PC-3 (cell line): Measurements from ENCODE around the gene ZNF335. TPM values are rescaled to one million over a fixed set of nuclear protein-coding genes. Genes with fewer than 3 reads are reported as not detected.
"Not testable (repeated sequence)": the region's sequence is repeated elsewhere in the genome, so short reads cannot be mapped to it uniquely, and the experiment has no call there.

Experiments
- ATAC-seq: fragments of 200-7000 bp; cut with Tn5 transposase; 2 replicates; pipeline ENCODE4 v1.9.1; 2020; ENCODE audit warnings: mild to moderate bottlenecking, moderate library complexity
- BruUV-seq: library from RNA; stranded (reverse); fragments of 400-500 nt; replicated peaks from 2 replicates; lab custom pipeline; 2021; lab: Mats Ljungman, UMichigan
- CTCF ChIA-PET: fragments of 300-600 bp; sonication (Branson Sonifier 250); formaldehyde crosslinking; loops from one replicate; lab custom pipeline; 2022; ENCODE audit warnings: antibody characterized with exemption; lab: Charles Lee
- POLR2A ChIA-PET: fragments of 300-600 bp; sonication (Branson Sonifier 250); formaldehyde crosslinking; loops from one replicate; lab custom pipeline; 2022; ENCODE audit warnings: antibody characterized with exemption; ENCODE audit not compliant: unreplicated experiment; lab: Charles Lee
- DNase-seq: peaks from one replicate; pipeline ENCODE4 v3.0.0-alpha.2; 2015
- H2AFZ ChIP-seq: fragments of 300-600 bp; sonication (generic); 2 replicates; pipeline ENCODE4 v1.6.0; 2016; ENCODE audit warnings: antibody characterized with exemption, low read length
- H3F3A ChIP-seq: fragments of 300-600 bp; sonication (generic); one replicate; pipeline ENCODE4 v1.6.0; 2017; ENCODE audit warnings: antibody characterized with exemption, low read length, control low read depth, mild to moderate bottlenecking; ENCODE audit not compliant: unreplicated experiment
- H3K27ac ChIP-seq: fragments of 300-600 bp; sonication (generic); 2 replicates; pipeline ENCODE4 v1.5.1; 2016; ENCODE audit warnings: mild to moderate bottlenecking, low read length
- H3K27me3 ChIP-seq: fragments of 300-600 bp; sonication (generic); 2 replicates; pipeline ENCODE4 v1.6.1; 2016; ENCODE audit warnings: low read length, mixed read lengths
- H3K36me3 ChIP-seq: fragments of 300-600 bp; sonication (generic); 2 replicates; pipeline ENCODE4 v1.6.1; 2016; ENCODE audit warnings: low read depth, mixed run types, low read length, mixed read lengths
- H3K4me1 ChIP-seq: fragments of 300-600 bp; sonication (generic); 2 replicates; pipeline ENCODE4 v1.5.1; 2016; ENCODE audit warnings: low read length; ENCODE audit not compliant: insufficient read depth
- H3K4me2 ChIP-seq: fragments of 300-600 bp; sonication (generic); 2 replicates; pipeline ENCODE4 v1.6.0; 2016; ENCODE audit warnings: low read length
- H3K4me3 ChIP-seq: fragments of 300-600 bp; sonication (generic); 2 replicates; pipeline ENCODE4 v1.5.1; 2016; ENCODE audit warnings: mild to moderate bottlenecking, low read length, mixed read lengths
- H3K79me2 ChIP-seq: fragments of 300-600 bp; sonication (generic); 2 replicates; pipeline ENCODE4 v1.6.1; 2017; ENCODE audit warnings: low read length, mixed read lengths
- H3K9ac ChIP-seq: fragments of 300-600 bp; sonication (generic); 2 replicates; pipeline ENCODE4 v1.6.0; 2016; ENCODE audit warnings: mild to moderate bottlenecking, low read length
- H3K9me2 ChIP-seq: fragments of 300-600 bp; sonication (generic); replicated peaks from 2 replicates; pipeline ENCODE4 v1.6.1; 2016; ENCODE audit warnings: mixed run types, low read length, mixed read lengths
- H3K9me3 ChIP-seq: fragments of 300-600 bp; sonication (generic); 2 replicates; pipeline ENCODE4 v1.6.1; 2016; ENCODE audit warnings: low read length, mixed read lengths
- H4K20me1 ChIP-seq: fragments of 300-600 bp; sonication (generic); 2 replicates; pipeline ENCODE4 v1.6.1; 2016; ENCODE audit warnings: low read length, mixed read lengths
- EZH2 ChIP-seq: fragments of 300-600 bp; sonication (generic); IDR thresholded peaks from one replicate; pipeline ENCODE4 v1.6.1; 2017; ENCODE audit warnings: antibody characterized with exemption, mild to moderate bottlenecking, low read length; ENCODE audit not compliant: unreplicated experiment
- EZH2phosphoT487 ChIP-seq: fragments of 300-600 bp; sonication (generic); IDR thresholded peaks from 2 replicates; pipeline ENCODE4 v1.6.1; 2018; ENCODE audit warnings: mild to moderate bottlenecking, antibody characterized with exemption, low read length, borderline replicate concordance
- intact Hi-C: fragments of 100-400 bp; cut with micrococcal nuclease; formaldehyde crosslinking; loops from 2 replicates; pipeline ENCODE4 v1.9.0; 2023
- total RNA-seq: library from RNA; depleted of rRNA; stranded (reverse); fragments of >200 nt; gene quantifications from 2 replicates; pipeline ENCODE4 v1.2.3, GENCODE V29; 2014; rRNA removed
- TF ChIP-seq, protein P1 (sequence below): fragments of 300-600 bp; sonication (generic); conservative IDR thresholded peaks from 2 replicates; pipeline ENCODE4 v1.5.1; 2017; ENCODE audit warnings: antibody characterized with exemption, low read depth, mild to moderate bottlenecking, low read length

Gene ZNF335
- total RNA-seq, 1 experiment from 2014 or later = 36.9 TPM

DNA sequence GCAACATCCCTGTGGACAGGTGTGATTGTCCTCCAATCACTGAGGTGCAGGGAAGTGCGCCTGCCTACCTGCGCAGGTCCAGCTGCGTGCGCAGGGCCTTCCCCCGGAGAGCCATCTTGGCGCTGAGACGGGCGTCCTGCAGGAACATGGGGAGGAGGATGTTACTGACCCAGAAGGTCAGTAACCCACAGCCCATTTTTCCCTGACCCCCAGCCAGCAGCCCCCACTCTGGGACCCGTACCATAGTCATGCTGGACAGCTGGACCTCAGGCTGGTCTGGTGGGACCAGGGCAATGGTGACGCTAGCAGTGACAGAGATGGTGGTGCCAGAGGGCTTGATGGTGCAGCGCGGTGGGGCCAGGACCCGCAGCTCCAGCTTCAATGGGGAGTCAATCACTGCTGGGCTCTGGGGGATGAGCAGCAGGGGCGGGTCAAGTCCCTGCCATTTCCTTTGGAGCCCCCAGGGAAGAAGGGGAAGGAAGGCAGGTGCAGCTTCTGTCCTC, 69.8 kb downstream of the ZNF335 start:
- Histone ChIP-seq H3K9me3 (no peaks in the 10 kb centered on the region), H3K27me3 (no peaks in the 10 kb centered on the region), H2AFZ (no peak overlapping the region), H3K79me2 (no peaks in the 10 kb centered on the region), H3K4me3 (no peak overlapping the region), H3K36me3 (peaks cover 1% of the 10 kb centered on the region; the same call in 1 of the 2 replicates), H3K9ac (no peak overlapping the region), H3K4me1 (peaks cover 17% of the 10 kb centered on the region), H3F3A (peaks cover 4% of the 10 kb centered on the region), H4K20me1 (no peaks in the 10 kb centered on the region), H3K27ac (no peak overlapping the region), H3K9me2 (no peaks in the 10 kb centered on the region), H3K4me2 (no peak overlapping the region)
- intact Hi-C loops = no loop called here
- no peak for DNase-seq
- no TSS peak for BruUV-seq
- ChIA-PET POLR2A (no interaction called here), CTCF (no interaction called here)
- TF ChIP-seq EZH2phosphoT487 = no peak
- TF ChIP-seq, protein P1, sequence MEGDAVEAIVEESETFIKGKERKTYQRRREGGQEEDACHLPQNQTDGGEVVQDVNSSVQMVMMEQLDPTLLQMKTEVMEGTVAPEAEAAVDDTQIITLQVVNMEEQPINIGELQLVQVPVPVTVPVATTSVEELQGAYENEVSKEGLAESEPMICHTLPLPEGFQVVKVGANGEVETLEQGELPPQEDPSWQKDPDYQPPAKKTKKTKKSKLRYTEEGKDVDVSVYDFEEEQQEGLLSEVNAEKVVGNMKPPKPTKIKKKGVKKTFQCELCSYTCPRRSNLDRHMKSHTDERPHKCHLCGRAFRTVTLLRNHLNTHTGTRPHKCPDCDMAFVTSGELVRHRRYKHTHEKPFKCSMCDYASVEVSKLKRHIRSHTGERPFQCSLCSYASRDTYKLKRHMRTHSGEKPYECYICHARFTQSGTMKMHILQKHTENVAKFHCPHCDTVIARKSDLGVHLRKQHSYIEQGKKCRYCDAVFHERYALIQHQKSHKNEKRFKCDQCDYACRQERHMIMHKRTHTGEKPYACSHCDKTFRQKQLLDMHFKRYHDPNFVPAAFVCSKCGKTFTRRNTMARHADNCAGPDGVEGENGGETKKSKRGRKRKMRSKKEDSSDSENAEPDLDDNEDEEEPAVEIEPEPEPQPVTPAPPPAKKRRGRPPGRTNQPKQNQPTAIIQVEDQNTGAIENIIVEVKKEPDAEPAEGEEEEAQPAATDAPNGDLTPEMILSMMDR = no peak
- no peak for TF ChIP-seq EZH2
- no peak for ATAC-seq

DNA sequence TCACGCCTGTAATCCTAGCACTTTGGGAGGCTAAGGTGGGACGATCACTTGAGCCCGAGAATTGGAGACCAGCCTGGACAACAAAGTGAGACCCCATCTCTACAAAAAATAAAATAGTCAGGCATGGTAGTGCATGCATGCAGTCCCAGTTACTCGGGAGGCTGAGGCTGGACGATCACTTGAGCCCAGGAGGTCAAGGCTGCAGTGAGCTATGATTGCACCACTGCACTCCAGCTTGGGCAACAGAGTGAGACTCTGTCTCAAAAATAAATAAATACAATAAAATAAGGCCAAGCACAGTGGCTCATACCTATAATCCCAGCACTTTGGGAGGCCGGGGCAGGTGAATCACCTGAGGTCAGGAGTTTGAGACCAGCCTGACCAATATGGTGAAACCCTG, 70.7 kb downstream of the ZNF335 start:
- H3K9ac ChIP-seq, H3K9me3 ChIP-seq, ATAC-seq, H3F3A ChIP-seq, H3K27ac ChIP-seq, H3K79me2 ChIP-seq, H3K4me2 ChIP-seq, CTCF ChIA-PET, H3K36me3 ChIP-seq, H2AFZ ChIP-seq, H4K20me1 ChIP-seq, H3K9me2 ChIP-seq, BruUV-seq, DNase-seq, POLR2A ChIA-PET, H3K27me3 ChIP-seq, H3K4me3 ChIP-seq, intact Hi-C loops: not testable (repeated sequence)
- peaks cover 15% of the 10 kb centered on the region for H3K4me1 ChIP-seq

- no TSS peak for BruUV-seq
- Histone ChIP-seq H3K36me3 (peaks cover 11% of the 10 kb centered on the region; the same call in 1 of the 2 replicates), H3K79me2 (no peaks in the 10 kb centered on the region), H3K9ac (no peak overlapping the region), H3K27me3 (no peaks in the 10 kb centered on the region), H3K27ac (no peak overlapping the region), H3K4me2 (no peak overlapping the region), H3K4me1 (no peaks in the 10 kb centered on the region), H3K9me2 (no peaks in the 10 kb centered on the region), H3K9me3 (no peaks in the 10 kb centered on the region), H3F3A (no peaks in the 10 kb centered on the region), H3K4me3 (no peak overlapping the region), H4K20me1 (no peaks in the 10 kb centered on the region), H2AFZ (no peak overlapping the region)
- TF ChIP-seq EZH2 (no peak), EZH2phosphoT487 (no peak)
- TF ChIP-seq, protein P1 = no peak
- intact Hi-C loops = no loop called here
- POLR2A ChIA-PET = no interaction called here
- ATAC-seq (no peak), DNase-seq (no peak)
- CTCF ChIA-PET = no interaction called here
Observed at GRCh38 chr20:45899046-45899835, 72.8 kb downstream of the ZNF335 start.

Other genes starting within 250 kb of the ZNF335 start
- not detected in 2 replicates for gene SPINT4, start 249.9 kb downstream of the ZNF335 start, total RNA-seq
- gene WFDC3, start 180.3 kb downstream of the ZNF335 start, total RNA-seq = 3.0 and 6.0 TPM in 2 replicates
- 187 and 194 TPM in 2 replicates for gene DNTTIP1, start 180.2 kb downstream of the ZNF335 start, total RNA-seq
- 251 and 304 TPM in 2 replicates for gene UBE2C, start 159.6 kb downstream of the ZNF335 start, total RNA-seq
- gene TNNC2, start 144.9 kb downstream of the ZNF335 start, total RNA-seq = not detected in 2 replicates
- 90.1 and 108 TPM in 2 replicates for gene SNX21, start 138.4 kb downstream of the ZNF335 start, total RNA-seq
- gene ACOT8, start 114.8 kb downstream of the ZNF335 start, total RNA-seq = 57.4 and 58.8 TPM in 2 replicates
- gene ZSWIM3, start 114.6 kb downstream of the ZNF335 start, total RNA-seq = 2.1 and 4.2 TPM in 2 replicates
- gene ZSWIM1, start 91.0 kb downstream of the ZNF335 start, total RNA-seq = 9.4 and 16.3 TPM in 2 replicates
- 0.40 and 0.46 TPM in 2 replicates for gene SPATA25, start 84.6 kb downstream of the ZNF335 start, total RNA-seq
- gene NEURL2, start 81.0 kb downstream of the ZNF335 start, total RNA-seq = 2.3 and 3.7 TPM in 2 replicates
- gene CTSA, start 80.9 kb downstream of the ZNF335 start, total RNA-seq = 98.0 and 129 TPM in 2 replicates
- 56.6 and 61.5 TPM in 2 replicates for gene PLTP, start 60.0 kb downstream of the ZNF335 start, total RNA-seq
- 18.4 and 20.2 TPM in 2 replicates for gene PCIF1, start 37.5 kb downstream of the ZNF335 start, total RNA-seq
- 0.77 and 1.0 TPM in 2 replicates for gene MMP9, start 36.7 kb upstream of the ZNF335 start, total RNA-seq
- 2.4 TPM in 1 of 2 replicates, not detected in the other for gene SLC12A5, start 57.0 kb upstream of the ZNF335 start, total RNA-seq
- gene NCOA5, start 117.8 kb upstream of the ZNF335 start, total RNA-seq = 26.9 and 32.1 TPM in 2 replicates
- gene CD40, start 146.1 kb upstream of the ZNF335 start, total RNA-seq = 4.6 and 5.0 TPM in 2 replicates